HFF-Myc (cell line): ENCODE measurements around the gene TMEM19.

Source experiments
- DNase-seq: peaks from one replicate; pipeline ENCODE4 v3.0.0-alpha.2; 2011; ENCODE audit warnings: low read depth; ENCODE audit errors: extremely low read depth
- H3K4me3 ChIP-seq: replicated peaks from 2 replicates; pipeline ENCODE4 v1.5.1; 2011; ENCODE audit warnings: low read depth, mild to moderate bottlenecking, control low read depth, low read length
- TF ChIP-seq, protein P1 (sequence below): IDR thresholded peaks from 2 replicates; pipeline ENCODE4 v1.5.1; 2012; ENCODE audit warnings: mild to moderate bottlenecking, low read depth, low read length, control low read depth; ENCODE audit errors: missing control alignments

The TMEM19 gene

DNA sequence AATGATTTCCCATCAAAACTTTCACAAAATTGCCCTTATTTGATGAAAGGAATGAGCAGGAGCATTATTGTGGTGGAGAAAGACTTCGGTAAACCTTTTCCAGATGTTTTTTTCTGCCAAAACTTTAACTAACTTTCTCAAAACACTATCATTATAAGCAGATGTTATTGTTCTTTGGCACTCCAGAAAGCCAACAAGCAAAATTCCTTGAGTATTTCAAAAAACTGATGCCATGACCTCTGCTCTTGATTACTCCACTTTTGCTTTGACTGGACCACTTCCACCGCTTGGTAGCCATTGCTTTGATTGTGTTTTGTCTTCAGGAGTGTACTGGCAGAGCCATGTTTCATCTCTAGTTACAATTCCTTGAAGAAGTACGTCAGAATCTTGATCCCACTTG, 39.1 kb downstream of the TMEM19 start:
- DNase-seq, result peak; percentile 68
- H3K4me3 ChIP-seq, result no peak overlapping the region
- TF ChIP-seq, protein P1, sequence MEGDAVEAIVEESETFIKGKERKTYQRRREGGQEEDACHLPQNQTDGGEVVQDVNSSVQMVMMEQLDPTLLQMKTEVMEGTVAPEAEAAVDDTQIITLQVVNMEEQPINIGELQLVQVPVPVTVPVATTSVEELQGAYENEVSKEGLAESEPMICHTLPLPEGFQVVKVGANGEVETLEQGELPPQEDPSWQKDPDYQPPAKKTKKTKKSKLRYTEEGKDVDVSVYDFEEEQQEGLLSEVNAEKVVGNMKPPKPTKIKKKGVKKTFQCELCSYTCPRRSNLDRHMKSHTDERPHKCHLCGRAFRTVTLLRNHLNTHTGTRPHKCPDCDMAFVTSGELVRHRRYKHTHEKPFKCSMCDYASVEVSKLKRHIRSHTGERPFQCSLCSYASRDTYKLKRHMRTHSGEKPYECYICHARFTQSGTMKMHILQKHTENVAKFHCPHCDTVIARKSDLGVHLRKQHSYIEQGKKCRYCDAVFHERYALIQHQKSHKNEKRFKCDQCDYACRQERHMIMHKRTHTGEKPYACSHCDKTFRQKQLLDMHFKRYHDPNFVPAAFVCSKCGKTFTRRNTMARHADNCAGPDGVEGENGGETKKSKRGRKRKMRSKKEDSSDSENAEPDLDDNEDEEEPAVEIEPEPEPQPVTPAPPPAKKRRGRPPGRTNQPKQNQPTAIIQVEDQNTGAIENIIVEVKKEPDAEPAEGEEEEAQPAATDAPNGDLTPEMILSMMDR, result no peak

DNA sequence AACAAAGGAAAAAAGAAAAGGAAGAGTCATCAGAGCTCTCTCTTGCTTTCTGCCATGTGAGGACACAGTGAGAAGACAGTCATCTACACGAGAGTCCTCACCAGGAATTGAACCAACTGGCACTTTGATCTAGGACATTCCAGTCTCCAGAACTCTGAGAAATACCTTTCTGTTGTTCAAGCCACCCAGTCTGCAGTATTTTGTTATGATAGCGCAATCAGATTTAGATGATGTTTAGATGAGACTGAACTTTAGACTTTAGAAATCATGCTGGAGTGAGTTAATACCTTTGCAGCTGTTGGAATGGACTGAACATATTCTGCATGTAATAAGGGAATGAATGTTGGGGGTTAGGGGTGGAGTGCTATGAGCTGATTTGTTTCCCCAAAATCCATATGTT, 40.7 kb downstream of the TMEM19 start:
- no peak for DNase-seq
- TF ChIP-seq, protein P1, result no peak
- H3K4me3 ChIP-seq, result no peak overlapping the region

DNA sequence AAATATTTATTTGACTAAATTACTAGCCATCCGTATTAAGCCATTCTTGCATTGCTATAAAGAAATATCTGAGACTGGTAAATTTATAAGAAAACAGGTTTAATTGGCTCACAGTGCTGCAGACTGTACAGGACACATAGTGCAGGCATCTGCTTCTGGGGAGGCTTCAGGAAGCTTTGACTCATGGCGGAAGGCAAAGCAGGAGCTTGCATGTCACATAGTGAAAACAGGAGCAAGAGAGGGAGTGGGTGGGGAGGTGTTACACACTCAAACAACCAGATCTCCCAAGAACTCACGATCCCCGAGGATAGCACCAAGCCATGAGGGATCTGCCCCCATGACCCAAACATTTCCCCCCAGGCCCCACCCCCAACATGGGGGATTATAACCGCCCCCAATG, 42.1 kb downstream of the TMEM19 start:
- DNase-seq, result no peak
- TF ChIP-seq, protein P1, result no peak
- H3K4me3 ChIP-seq, result no peak overlapping the region

DNA sequence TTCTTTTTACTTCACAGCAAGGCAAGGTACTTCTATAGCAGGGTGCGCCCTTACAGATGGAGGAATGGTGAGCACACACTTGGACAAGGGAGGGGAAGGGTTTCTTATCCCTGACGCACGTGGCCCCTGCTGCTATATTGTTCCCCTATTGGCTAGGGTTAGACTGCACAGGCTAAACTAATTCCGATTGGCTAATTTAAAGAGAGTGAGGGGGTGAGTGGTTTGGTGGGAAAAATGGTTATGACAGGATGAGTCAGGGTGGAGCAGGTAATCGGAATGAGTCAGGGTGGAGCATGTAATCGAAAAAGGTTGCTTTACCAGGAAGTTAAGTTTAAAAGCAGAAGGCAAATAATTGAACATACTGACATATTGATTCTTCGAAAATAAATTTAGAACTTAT, 45.1 kb downstream of the TMEM19 start:
- TF ChIP-seq, protein P1, result no peak
- H3K4me3 ChIP-seq, result no peak overlapping the region
- no peak for DNase-seq

DNA sequence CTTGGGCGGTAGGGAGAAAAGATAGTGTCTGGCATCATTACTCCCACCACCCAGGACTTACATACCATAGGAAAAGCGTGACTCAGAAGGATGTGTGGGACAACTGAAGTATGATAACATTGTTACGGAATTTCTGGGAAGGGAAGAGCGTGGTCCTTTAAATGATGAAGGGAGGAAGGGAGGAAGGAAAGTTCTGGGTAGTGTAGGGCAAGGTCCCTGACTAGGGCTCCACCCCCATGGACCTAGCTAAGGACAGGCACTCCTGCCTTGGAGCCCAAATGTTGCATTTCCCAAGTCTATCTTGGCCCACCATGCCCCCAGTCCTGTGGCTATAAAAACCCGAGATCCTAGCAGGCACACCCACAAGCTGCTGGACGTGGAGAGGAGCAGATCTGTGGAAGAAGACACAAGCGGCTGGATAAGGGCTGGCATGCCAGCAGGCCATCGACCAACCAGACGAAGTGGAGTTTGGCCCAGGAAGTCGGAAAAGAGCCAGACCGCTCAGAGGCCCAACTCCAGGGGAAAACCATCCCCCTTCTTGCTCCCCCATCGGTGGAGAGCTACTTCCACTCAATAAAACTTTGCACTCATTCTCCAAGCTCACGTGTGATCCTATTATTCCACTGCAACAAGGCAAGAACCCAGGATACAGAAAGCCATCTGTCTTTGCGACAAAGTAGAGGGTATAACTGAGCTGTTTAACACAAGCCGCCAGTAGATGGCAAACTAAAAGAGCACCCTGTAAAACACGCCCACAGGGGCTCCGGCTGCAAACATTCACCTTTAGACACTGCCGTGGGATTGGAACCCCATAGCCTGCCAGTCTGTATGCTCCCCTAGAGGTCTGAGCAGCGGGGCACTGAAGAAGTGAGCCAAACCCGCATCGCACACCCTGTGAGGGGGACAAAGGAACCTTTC, 45.8 kb downstream of the TMEM19 start:
- TF ChIP-seq, protein P1, result no peak
- no peak overlapping the region for H3K4me3 ChIP-seq
- DNase-seq, result no peak

DNA sequence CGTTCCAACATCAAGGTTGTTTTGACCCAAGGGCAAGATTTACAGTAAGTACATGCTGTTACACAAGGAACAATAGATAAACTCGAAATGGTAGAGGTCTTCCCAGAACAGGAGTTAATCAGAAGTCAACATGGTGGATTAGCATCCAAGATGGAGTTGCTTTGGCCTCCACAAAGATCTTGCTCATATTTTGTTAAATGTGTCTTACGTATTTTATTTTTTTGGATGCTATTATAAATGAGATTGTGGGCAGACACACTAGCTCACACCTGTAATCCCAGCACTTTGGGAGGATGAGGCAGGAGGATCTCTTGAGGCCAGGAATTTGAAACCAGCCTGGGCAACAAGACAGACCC, 46.5 kb downstream of the TMEM19 start:
- TF ChIP-seq, protein P1, result no peak
- H3K4me3 ChIP-seq, result no peak overlapping the region
- no peak for DNase-seq
